GM21786 (cell line): ENCODE data around the gene ARGLU1.
"Not testable (repeated sequence)": the region's sequence is repeated elsewhere in the genome, so short reads cannot be mapped to it uniquely, and the experiment has no call there.

ENCODE experiments used
- ATAC-seq: cut with Tn5 transposase; IDR thresholded peaks from one replicate; pipeline ENCODE4 v1.9.1; 2021; ENCODE audit not compliant: unreplicated experiment

Gene ARGLU1, protein sequence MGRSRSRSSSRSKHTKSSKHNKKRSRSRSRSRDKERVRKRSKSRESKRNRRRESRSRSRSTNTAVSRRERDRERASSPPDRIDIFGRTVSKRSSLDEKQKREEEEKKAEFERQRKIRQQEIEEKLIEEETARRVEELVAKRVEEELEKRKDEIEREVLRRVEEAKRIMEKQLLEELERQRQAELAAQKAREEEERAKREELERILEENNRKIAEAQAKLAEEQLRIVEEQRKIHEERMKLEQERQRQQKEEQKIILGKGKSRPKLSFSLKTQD

GRCh38 chr13:106567474-106568298 is at the start of gene ARGLU1:
TSS of gene ARGLU1 (minus strand) at chr13:106568137. CDS start at chr13:106567919, 218 bp downstream.
- peak; percentile 65 for ATAC-seq

DNA sequence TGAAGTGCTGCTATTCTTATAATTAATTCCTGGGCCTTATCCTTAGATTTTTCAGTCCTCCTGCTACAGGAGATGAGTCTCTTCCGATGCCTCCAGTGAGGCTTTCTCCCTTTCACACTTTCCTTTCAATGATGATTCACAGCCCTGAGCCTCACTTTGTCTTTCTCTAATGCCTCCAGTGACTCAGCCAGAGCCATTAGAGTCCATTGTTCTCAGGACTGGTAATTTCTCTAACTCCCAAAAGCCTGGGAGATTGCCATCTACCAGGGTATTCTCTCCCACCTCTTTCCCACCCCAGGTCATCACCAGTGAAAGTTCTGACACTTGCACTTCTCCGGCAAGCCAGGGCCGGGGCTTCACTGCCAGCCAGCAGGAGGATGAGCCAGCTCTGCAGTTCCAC is 49.6 kb upstream of the ARGLU1 start:
- ATAC-seq: no peak

DNA sequence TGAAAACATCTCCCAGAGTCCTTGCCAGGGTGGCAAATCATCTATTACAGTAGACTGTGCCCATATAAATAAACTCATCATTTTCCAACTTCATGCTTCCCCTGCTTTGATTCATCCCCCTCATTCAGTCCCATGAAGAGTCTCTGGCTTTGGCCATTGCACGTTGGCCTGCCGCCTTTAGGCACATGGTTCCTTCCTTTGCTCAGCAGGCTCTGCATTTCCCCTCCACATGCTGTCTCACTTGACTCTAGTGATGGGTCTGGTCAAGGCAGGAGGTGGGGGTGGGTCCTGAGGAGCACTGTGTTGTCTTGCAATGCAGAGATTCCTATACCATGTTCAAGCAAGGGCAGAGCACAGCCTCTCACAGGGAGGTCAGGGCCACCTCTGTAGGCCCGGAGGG is 48.8 kb upstream of the ARGLU1 start:
- ATAC-seq: no peak

GRCh38 chr13:106614874-106615273 is 46.9 kb upstream of the ARGLU1 start:
- ATAC-seq: no peak

DNA sequence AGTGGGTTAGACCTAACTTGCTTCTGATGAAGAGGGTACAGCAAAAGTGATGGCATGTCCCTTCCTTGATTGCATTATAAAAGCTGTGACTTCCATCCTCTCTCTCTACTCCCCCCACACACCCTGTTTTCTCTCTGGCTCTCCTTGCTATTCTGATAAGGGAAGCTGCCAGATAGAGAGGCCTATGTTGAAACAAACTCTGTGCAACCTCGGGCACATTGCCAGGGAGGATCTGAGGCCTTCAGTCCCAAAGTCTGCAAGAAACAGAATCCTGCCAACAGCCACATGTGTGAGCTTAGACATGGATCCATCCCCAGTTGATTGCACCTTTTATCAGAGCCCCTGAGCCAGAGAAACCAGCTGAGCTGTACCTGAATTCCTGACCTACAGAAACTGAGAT is 44.8 kb upstream of the ARGLU1 start:
- no peak for ATAC-seq

DNA sequence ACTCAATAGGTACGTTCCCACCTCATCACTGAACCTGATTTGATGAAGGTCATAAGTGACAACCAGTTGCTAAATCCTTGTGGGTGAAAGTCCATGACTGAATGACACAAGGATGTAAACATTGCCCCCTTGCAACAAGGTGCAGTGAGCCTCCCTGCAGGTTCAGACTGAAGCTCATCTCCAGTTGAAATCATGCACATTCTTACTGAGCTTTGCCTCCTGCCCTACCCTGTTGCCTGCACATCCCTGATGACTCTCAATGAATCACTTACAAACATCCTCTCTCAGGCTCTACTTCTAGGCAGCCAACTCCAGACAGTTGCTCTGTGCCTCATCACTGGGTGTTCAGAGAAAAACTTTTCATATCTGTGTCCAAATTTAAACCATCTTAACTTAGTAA is 42.5 kb upstream of the ARGLU1 start:
- ATAC-seq: no peak

DNA sequence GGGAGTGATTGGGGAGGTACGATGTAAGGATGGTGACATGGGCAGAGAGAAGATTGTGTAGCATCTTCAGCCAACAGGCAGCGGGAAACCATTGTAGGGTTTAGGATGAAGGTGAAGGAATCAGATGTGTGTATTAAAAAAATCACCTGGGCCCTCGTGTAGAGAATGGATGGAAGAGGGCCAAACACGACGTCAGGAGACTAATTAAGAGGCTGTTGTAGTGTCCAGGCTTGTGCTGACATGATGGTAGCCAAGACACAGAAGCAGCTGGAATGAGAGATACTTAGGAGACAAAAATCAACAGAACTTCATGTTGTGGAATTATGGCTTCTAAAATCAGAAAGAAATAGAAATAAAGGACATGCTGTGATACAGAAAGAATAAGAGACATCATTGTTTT is 41.2 kb upstream of the ARGLU1 start:
- ATAC-seq: no peak

GRCh38 chr13:106603546-106603945 is 35.6 kb upstream of the ARGLU1 start:
- no peak for ATAC-seq

DNA sequence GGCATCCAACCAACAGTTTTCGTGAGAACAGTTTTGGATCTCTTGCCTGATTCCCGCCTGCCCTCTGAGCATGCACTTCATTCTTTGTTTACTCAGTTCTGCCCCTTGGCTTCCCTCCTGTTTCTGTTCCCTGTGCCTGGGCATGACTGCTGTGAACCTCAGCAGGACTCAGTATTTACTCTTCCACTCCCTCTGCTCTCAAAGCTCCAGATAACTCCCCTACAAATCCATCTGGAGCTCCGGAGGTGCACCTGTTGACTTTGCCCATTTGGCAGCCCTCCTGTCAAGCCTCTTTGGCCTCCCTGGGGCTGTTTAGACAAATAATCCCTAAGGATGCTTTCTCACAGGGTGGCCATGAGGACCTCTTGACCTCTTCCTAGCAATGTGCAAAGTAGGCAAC is 34.2 kb upstream of the ARGLU1 start:
- no peak for ATAC-seq

DNA sequence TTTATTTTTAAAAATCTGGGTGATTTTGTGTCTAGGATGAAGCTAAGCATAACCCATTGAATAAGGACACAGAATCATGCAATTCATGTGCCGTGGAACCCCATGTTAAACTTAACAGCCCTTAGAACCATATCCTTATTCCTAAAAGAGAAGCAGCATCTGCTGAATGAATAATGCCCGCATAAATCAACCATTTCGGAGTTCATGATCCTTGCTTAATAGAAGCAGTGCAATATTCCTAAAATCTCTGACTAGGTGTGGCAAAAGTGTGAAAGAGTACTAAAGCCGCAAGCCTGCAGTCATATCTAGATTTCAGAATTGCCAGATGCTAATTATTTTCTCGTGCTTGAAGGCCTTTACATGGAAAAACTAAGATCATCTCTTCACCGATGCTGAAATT is 33.6 kb upstream of the ARGLU1 start:
- no peak for ATAC-seq

DNA sequence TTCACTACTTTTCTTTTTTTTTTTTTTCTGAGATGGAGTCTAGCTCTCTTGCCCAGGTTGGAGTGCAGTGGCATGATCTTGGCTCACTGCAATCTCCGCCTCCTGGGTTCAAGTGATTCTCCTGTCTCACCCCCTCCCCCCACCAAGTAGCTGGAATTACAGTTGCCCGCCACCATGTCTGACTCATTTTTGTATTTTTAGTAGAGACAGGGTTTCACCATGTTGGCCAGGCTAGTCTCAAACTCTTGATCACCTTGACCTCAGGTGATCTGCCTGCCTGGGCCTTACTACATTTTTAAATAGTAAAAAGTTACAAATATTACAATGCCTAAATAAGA is 32.8 kb upstream of the ARGLU1 start:
- ATAC-seq: not testable (repeated sequence)

DNA sequence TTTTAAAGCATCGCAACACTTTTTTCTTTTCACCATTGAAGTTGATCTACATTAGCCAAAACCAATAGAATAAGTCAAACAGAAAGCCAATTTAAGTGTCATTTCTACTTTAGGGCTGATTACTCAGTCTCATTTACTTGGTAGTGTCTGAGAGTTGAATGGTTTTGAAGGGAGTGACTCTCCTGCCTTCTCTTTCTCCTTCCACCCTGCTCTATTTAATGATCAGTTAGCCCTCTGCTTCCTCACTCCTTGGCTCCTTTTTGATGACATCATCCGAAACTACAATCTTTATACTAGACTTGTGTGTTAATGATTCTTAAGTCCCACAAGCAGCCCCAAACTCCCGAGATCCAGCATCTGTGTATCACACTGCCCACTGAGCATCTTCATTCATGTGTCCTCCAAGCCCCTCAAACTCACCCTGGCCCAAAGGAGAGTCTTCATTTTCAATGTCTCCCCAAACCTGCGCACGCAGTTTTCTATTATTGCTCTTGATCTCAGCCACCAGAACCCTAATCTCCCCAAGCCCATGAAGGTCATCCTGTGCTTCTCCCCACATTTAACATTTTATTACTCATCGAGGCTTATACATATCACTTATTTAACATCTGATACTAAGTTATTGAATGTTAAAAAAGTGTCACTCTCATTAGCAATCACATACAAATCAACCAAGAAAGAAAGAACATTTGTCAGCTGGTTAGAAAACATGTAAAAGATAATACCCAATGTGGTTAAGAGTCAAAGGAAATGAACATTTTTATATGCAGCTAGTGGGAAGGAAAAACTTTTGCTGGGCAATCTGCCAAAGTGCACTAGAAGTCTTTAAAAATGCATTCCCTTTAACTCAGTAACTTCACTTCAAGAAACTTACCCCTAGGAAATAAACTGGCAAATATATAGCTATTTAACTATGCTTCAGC is 32.2 kb upstream of the ARGLU1 start:
- ATAC-seq: no peak

GRCh38 chr13:106597749-106598395 is 29.9 kb upstream of the ARGLU1 start:
- no peak for ATAC-seq

DNA sequence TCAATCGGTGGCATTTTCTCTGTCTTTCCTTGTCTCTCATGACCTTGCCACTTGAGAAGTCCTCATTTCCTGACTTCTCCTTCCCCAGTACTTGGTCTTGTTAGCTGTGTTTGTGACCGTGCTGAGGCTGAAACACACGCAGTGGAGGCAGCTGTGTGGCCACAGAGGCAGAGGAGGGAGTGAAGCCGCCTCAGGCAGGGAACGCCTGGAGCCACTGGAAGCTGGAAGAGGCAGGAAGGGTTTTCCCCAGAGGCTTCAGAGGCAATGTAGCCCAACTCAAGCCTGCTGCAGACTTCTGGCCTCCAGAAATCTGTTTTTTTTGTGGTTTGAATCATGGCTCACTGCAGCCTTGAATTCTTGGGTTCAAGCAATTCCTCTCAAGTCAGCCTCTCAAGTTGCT is 29.2 kb upstream of the ARGLU1 start:
- ATAC-seq: no peak

DNA sequence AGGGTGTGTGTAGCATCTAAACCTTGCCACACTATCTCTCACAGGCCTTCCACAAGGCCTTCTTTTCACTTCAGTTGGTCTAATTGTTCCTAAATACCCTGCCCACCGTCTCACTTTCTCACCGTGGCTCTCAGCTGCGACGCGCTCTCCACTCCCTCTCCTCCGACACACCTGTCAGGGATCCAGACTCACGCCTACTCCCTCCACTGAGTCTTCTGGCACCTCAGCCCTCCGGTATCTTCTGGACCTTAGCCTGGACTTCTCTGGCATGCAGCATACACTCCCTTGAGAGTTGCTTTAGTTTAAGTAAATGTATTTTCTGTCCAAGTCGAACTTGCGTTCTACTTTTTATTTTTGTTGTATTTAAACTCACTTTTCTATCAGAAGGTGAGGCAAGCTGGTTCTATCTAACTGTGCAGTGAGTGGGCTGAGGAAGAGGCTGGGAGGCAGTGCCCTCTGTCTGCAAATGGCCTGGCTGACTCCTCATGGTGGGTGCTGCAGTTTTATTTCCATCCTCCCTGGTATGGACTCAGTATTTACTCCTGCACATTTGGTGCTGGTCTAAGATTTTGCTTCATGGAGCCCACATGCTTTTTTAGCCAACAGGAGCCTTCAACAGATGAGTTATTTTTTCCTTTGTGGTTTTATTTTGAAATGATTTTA is 28.5 kb upstream of the ARGLU1 start:
- ATAC-seq: no peak

DNA sequence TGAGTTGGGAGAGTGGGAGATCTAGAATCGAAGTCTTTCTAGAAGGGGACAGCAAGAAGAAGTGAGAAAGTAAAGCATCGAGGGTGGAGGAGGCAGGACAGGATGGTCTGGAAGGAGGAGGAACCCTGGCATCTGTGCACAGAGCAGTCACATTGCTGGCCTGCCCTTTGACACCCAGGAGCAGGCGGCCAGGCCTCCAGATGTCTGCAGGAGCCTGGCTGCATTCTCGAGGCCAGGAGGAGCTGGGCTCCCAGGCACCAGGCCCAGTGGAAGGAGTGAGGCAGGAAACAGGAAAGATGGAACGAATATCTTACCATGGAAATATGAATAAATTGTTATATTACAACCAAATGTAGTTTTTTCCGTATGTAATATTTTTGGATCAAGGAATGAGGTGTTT is 27.7 kb upstream of the ARGLU1 start:
- ATAC-seq: no peak

GRCh38 chr13:106594980-106595379 is 27.0 kb upstream of the ARGLU1 start:
- no peak for ATAC-seq

GRCh38 chr13:106593132-106593531 is 25.2 kb upstream of the ARGLU1 start:
- no peak for ATAC-seq

DNA sequence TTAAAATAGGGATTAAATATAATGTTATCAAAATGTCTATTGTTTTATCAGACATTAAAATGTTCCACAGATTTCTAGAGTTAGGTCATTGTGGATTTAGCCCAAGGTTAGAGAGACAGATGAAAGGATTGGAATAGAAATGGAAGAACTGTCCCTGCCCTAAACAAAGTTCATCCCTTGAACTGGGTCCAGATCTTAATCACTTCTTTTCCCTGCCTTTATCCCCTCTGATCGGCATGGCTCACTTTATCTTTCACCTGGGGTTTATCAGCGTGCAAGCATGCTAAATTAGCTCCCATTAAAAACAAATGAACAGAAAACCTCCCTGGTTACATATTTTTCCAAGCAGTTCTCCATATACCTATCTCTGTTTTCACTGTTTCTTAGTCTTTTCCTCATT is 23.4 kb upstream of the ARGLU1 start:
- ATAC-seq: no peak

DNA sequence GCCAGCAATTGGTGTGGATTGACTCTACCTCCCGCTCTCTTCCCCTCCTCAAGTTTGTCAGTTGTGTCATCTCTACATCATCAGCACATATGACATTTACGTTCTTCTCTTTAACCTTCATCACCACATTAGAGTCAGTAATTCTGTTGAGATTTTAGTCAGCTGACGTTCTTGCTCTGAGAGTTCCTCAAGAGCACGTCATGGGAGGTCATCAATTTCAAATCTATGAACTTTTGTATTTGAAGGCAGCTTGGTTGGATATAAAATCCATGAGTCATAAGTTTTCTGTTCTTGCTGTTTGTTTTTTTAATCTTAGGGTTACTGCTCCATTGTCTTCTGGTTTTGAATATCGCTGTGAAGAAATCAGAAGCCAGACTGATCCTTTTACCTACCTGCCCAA is 21.8 kb upstream of the ARGLU1 start:
- no peak for ATAC-seq

DNA sequence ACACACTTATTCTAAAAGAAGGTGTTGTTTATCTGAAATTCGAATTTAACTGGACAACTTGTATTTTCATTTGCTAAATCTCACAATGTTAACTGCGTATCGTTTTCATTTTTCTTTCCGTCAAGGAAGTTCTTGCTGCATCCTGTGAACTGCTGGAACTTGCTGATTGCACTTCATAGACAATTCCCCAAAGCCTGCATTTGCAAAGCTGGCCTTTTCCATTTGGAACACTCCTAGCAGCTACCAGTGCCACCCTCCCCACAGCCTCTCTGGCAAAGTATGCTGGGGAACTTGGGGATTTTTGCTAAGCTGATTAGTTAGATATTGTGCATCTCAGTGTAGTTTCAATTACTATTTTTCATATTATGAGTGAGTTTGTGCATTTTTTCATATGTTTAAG is 20.4 kb upstream of the ARGLU1 start:
- ATAC-seq: no peak
